ENCODE data around the gene OR2AT4.
"Not testable (repeated sequence)": the region's sequence is repeated elsewhere in the genome, so short reads cannot be mapped to it uniquely, and the experiment has no call there.

OR2AT4 gene

GRCh38 chr11:75101424-75102128 lies 4.9 kb upstream of the OR2AT4 start:
- no peak for DNase-seq

GRCh38 chr11:75100314-75100713 lies 3.6 kb upstream of the OR2AT4 start:
- no peak for DNase-seq

GRCh38 chr11:75099635-75100034 lies 3.0 kb upstream of the OR2AT4 start:
- no peak for DNase-seq

GRCh38 chr11:75098835-75099439 lies 2.3 kb upstream of the OR2AT4 start:
- DNase-seq: not testable (repeated sequence)

- DNase-seq: not testable (repeated sequence)
Observed at GRCh38 chr11:75098181-75098580, 1.5 kb upstream of the OR2AT4 start.

GRCh38 chr11:75097173-75097557 lies 489 bp upstream of the OR2AT4 start:
- no peak for DNase-seq

- not testable (repeated sequence) for DNase-seq
Observed at GRCh38 chr11:75094382-75094781, 2.3 kb downstream of the OR2AT4 start.

GRCh38 chr11:75090671-75091177 lies 6.0 kb downstream of the OR2AT4 start:
- DNase-seq: no peak

- no peak for DNase-seq
Observed at GRCh38 chr11:75087319-75088305, 9.1 kb downstream of the OR2AT4 start.

GRCh38 chr11:75084883-75085282 lies 11.8 kb downstream of the OR2AT4 start:
- DNase-seq: no peak

- DNase-seq: no peak
Observed at GRCh38 chr11:75083217-75083605, 13.5 kb downstream of the OR2AT4 start.

GRCh38 chr11:75082601-75083216 lies 14.0 kb downstream of the OR2AT4 start:
- no peak for DNase-seq

GRCh38 chr11:75079546-75079945 lies 17.1 kb downstream of the OR2AT4 start:
- no peak for DNase-seq

- DNase-seq: no peak
Observed at GRCh38 chr11:75078233-75078632, 18.4 kb downstream of the OR2AT4 start.

GRCh38 chr11:75077316-75077715 lies 19.4 kb downstream of the OR2AT4 start:
- DNase-seq: no peak

- no peak for DNase-seq
Observed at GRCh38 chr11:75076671-75077070, 20.0 kb downstream of the OR2AT4 start.

GRCh38 chr11:75073459-75074190 lies 23.1 kb downstream of the OR2AT4 start:
- DNase-seq: no peak

- DNase-seq: no peak
Observed at GRCh38 chr11:75072582-75072981, 24.1 kb downstream of the OR2AT4 start.

GRCh38 chr11:75069473-75069872 lies 27.2 kb downstream of the OR2AT4 start:
- no peak for DNase-seq

- DNase-seq: no peak
Observed at GRCh38 chr11:75068993-75069392, 27.7 kb downstream of the OR2AT4 start.

- DNase-seq: no peak
Observed at GRCh38 chr11:75068559-75068958, 28.1 kb downstream of the OR2AT4 start.

- DNase-seq: no peak
Observed at GRCh38 chr11:75066061-75066460, 30.6 kb downstream of the OR2AT4 start.

All from activated gamma-delta T cell treated with Interleukin-2 at 50 U/mL for 16 hours (primary cell).